ENCODE results near the gene LUC7L. TPM values are rescaled to one million over a fixed set of nuclear protein-coding genes. Genes with fewer than 3 reads are reported as not detected.

Gene LUC7L
- total and polyA plus RNA-seq, 10 of the 15 experiments (the other 5 are each of a cell fraction or from before 2014, with no cell fraction given) = 2.3 to 59.6 (median 44.1) TPM

- Histone ChIP-seq H3K4me2 (ENCODE audit: control insufficient read depth, insufficient read depth) (no peak overlapping the region), H3K4me3 (no peak overlapping the region), H3K27me3 (replicated peaks in 1 of 2; ENCODE audit: control insufficient read depth in 2 of 2, insufficient read depth in 2 of 2, low read length in 1 of 2) (peaks cover 6 to 10% of the 10 kb centered on the region in 2 experiments), H3K4me1 (ENCODE audit: control insufficient read depth, insufficient read depth, low read length) (peaks cover 8% of the 10 kb centered on the region; the same call in 1 of the 2 replicates), H3K27ac (ENCODE audit: control insufficient read depth, insufficient read depth) (no peak overlapping the region), H3K9me3 (replicated peaks; ENCODE audit: control insufficient read depth, insufficient read depth, low read length) (no peaks in the 10 kb centered on the region), H4K20me1 (ENCODE audit: control insufficient read depth, insufficient read depth) (no peaks in the 10 kb centered on the region), H3K36me3 (ENCODE audit: control insufficient read depth in 2 of 2, insufficient read depth in 2 of 2, low read length in 1 of 2) (no peaks in the 10 kb centered on the region), H3K9ac (ENCODE audit: control insufficient read depth, insufficient read depth, low read length) (no peak overlapping the region), H2AFZ (ENCODE audit: control insufficient read depth, low read depth, low read length) (no peak overlapping the region), H3K79me2 (ENCODE audit: control insufficient read depth, insufficient read depth, low read length) (no peaks in the 10 kb centered on the region)
- CTCF ChIA-PET = no interaction called here
- no peak for FAIRE-seq
- SMC1A ChIA-PET (ENCODE audit: uncharacterized antibody, unreplicated experiment) = no interaction called here
- intact Hi-C loops (cut with micrococcal nuclease; ENCODE audit: unreplicated experiment) (no loop called here), in situ Hi-C loops (cut with MboI) (no loop called here)
- DNase-seq (ENCODE audit: low read depth, low spot score) = no peak
- RAD21 ChIA-PET (ENCODE audit: unreplicated experiment) = no interaction called here
- POLR2A ChIA-PET = no interaction called here
- BruUV-seq (replicated peaks) = no TSS peak
- no peak for ATAC-seq
- WGBS (ENCODE audit: insufficient coverage, insufficient replicate concordance, low lambda C conversion rate, missing lambda C conversion rate) = 10% methylated on average over 10 of the region's 13 CpGs
- TF ChIP-seq MEF2B (IDR thresholded peaks at IDR 0.05; ENCODE audit: partially characterized antibody, poor library complexity, severe bottlenecking) = no peak
- no peak for TF ChIP-seq MLLT1 (IDR thresholded peaks at IDR 0.05)
- no peak for TF ChIP-seq CEBPZ (IDR thresholded peaks at IDR 0.05; ENCODE audit: low read depth, low read length)
- no peak for TF ChIP-seq TBL1XR1 (IDR thresholded peaks at IDR 0.05; ENCODE audit: low read depth, low read length)
- TF ChIP-seq ETV6 (conservative IDR thresholded peaks at IDR 0.05 in 1 of 2, IDR thresholded peaks at IDR 0.05 in 1 of 2; ENCODE audit: borderline replicate concordance in 1 of 2, low read depth in 1 of 2) = no peak
- TF ChIP-seq ZNF207 (IDR thresholded peaks at IDR 0.05; ENCODE audit: borderline replicate concordance) = no peak
- TF ChIP-seq SIX5 (IDR thresholded peaks at IDR 0.05; ENCODE audit: low read depth, low read length, severe bottlenecking) = no peak
- TF ChIP-seq BCL3 (IDR thresholded peaks at IDR 0.05; ENCODE audit: borderline replicate concordance, insufficient read depth, low read depth, low read length, poor library complexity, severe bottlenecking) = no peak
- TF ChIP-seq TCF7 (IDR thresholded peaks at IDR 0.05; ENCODE audit: borderline replicate concordance) = no peak
- no peak for TF ChIP-seq SP1 (IDR thresholded peaks at IDR 0.05; ENCODE audit: low read depth, low read length)
- no peak for TF ChIP-seq ZNF24 (IDR thresholded peaks at IDR 0.05)
- TF ChIP-seq IRF5 (IDR thresholded peaks at IDR 0.05; ENCODE audit: borderline replicate concordance) = no peak
- no peak for TF ChIP-seq RELB (IDR thresholded peaks at IDR 0.05; ENCODE audit: low read depth)
Observed at GRCh38 chr16:177394-177822, 51.8 kb downstream of the LUC7L start.
